ENCODE results near the gene TM7SF3.

TM7SF3 gene

GRCh38 chr12:26938701-26939062, 75.5 kb downstream of the TM7SF3 start:
- TF ChIP-seq CTCF (IDR thresholded peaks at IDR 0.05; ENCODE audit: extremely low read depth, insufficient read depth, missing control alignments), result no peak
- in situ Hi-C loops (cut with MboI; ENCODE audit: low pct_unique_long_range_greater_than_20kb, low sequenced_read_pairs, unreplicated experiment), result no loop called here
- DNase-seq (ENCODE audit: low spot score), result peak; percentile 6

- DNase-seq (ENCODE audit: low spot score), result peak; percentile 92
- in situ Hi-C loops (cut with MboI; ENCODE audit: low pct_unique_long_range_greater_than_20kb, low sequenced_read_pairs, unreplicated experiment), result no loop called here
- TF ChIP-seq CTCF (IDR thresholded peaks at IDR 0.05; ENCODE audit: extremely low read depth, insufficient read depth, missing control alignments), result no peak
Observed at GRCh38 chr12:26937863-26938700, 76.1 kb downstream of the TM7SF3 start, which contains the start of the genes FGFR1OP2 and INTS13. Gene FGFR1OP2 (plus strand): TSS chr12:26938470. CDS start chr12:26954159, 15,689 bp downstream. Gene INTS13 (minus strand): TSS chr12:26937981. CDS start chr12:26936803, 1,178 bp downstream.

GRCh38 chr12:26937443-26937862, 76.7 kb downstream of the TM7SF3 start:
- no peak for TF ChIP-seq CTCF (IDR thresholded peaks at IDR 0.05; ENCODE audit: extremely low read depth, insufficient read depth, missing control alignments)
- no peak for DNase-seq (ENCODE audit: low spot score)
- in situ Hi-C loops (cut with MboI; ENCODE audit: low pct_unique_long_range_greater_than_20kb, low sequenced_read_pairs, unreplicated experiment), result no loop called here

- TF ChIP-seq CTCF (IDR thresholded peaks at IDR 0.05; ENCODE audit: extremely low read depth, insufficient read depth, missing control alignments), result no peak
- peak; percentile 17 for DNase-seq (ENCODE audit: low spot score)
- in situ Hi-C loops (cut with MboI; ENCODE audit: low pct_unique_long_range_greater_than_20kb, low sequenced_read_pairs, unreplicated experiment), result no loop called here
Observed at GRCh38 chr12:26936559-26937442, 77.4 kb downstream of the TM7SF3 start.

GRCh38 chr12:26935636-26936378, 78.4 kb downstream of the TM7SF3 start:
- DNase-seq (ENCODE audit: low spot score), result no peak
- in situ Hi-C loops (cut with MboI; ENCODE audit: low pct_unique_long_range_greater_than_20kb, low sequenced_read_pairs, unreplicated experiment), result no loop called here
- no peak for TF ChIP-seq CTCF (IDR thresholded peaks at IDR 0.05; ENCODE audit: extremely low read depth, insufficient read depth, missing control alignments)

GRCh38 chr12:26929590-26929989, 84.6 kb downstream of the TM7SF3 start:
- DNase-seq (ENCODE audit: low spot score), result no peak
- in situ Hi-C loops (cut with MboI; ENCODE audit: low pct_unique_long_range_greater_than_20kb, low sequenced_read_pairs, unreplicated experiment), result no loop called here
- no peak for TF ChIP-seq CTCF (IDR thresholded peaks at IDR 0.05; ENCODE audit: extremely low read depth, insufficient read depth, missing control alignments)
